ENCODE measurements around the gene PSMD1.

The PSMD1 gene

DNA sequence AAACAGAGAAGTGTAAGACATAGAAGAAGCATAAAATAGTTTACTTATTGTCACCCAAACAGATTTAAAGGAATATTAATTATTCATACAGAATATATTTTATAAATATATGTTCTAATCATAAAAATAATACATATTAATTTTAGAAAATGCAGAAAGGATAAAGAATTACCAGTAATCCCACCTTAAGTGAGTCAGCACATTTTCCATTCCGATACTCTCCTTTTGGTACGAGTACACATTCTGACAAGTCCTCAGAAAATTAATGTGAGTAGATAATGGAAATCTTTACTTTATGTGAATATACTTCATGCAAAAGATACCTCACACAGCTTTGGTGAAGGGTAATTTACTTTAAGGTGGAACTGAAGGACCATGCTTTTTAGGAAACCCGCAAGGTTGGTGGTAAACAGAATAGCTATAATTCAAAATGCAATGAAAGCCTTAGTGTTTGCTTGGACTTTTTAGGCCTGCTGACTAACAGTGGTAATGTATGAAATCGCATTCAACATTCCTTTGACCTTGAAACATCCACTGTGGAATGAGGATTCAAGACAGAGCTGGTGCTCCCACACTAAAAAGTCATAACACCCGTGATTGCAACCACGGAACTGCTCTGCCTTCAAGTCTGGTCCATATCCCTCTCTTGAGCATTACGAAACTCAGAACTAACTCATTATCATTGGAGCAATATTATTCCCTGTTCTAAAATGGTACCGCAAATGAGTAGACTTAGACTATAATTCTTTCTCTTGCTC is 96.3 kb downstream of the PSMD1 start:
- TF ChIP-seq, protein P1, sequence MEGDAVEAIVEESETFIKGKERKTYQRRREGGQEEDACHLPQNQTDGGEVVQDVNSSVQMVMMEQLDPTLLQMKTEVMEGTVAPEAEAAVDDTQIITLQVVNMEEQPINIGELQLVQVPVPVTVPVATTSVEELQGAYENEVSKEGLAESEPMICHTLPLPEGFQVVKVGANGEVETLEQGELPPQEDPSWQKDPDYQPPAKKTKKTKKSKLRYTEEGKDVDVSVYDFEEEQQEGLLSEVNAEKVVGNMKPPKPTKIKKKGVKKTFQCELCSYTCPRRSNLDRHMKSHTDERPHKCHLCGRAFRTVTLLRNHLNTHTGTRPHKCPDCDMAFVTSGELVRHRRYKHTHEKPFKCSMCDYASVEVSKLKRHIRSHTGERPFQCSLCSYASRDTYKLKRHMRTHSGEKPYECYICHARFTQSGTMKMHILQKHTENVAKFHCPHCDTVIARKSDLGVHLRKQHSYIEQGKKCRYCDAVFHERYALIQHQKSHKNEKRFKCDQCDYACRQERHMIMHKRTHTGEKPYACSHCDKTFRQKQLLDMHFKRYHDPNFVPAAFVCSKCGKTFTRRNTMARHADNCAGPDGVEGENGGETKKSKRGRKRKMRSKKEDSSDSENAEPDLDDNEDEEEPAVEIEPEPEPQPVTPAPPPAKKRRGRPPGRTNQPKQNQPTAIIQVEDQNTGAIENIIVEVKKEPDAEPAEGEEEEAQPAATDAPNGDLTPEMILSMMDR (IDR thresholded peaks at IDR 0.05; ENCODE audit: low read depth, low read length) = no peak
- Histone ChIP-seq H3K4me3 (ENCODE audit: low read depth, low read length) (no peak overlapping the region), H3K27me3 (no peaks in the 10 kb centered on the region), H3K4me1 (peaks cover 5% of the 10 kb centered on the region; the same call in 1 of the 2 replicates), H3K9me3 (no peaks in the 10 kb centered on the region), H3K36me3 (peaks cover 31% of the 10 kb centered on the region)
- no peak for DNase-seq

DNA sequence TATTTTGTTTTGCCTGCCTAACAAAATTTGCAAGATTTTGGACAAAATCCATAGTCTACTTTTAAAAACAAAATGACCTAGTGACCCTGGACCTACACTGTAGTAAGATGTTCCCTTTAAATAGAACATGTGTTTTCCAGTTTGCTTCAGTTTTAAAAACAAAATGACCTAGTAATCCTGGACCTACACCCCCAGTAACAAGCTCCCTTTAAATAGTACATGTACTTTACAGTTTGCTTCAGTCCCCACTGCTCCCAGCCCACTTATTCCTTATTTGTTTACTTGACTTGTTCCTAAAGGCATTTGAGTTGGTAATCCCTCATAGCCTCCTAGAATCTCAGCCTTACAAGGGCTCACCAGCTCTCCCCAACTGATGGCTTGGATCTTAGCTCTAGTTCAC is 102.6 kb downstream of the PSMD1 start:
- Histone ChIP-seq H3K9me3 (no peaks in the 10 kb centered on the region), H3K36me3 (peaks cover 17% of the 10 kb centered on the region), H3K4me3 (ENCODE audit: low read depth, low read length) (no peak overlapping the region), H3K27me3 (no peaks in the 10 kb centered on the region), H3K4me1 (no peaks in the 10 kb centered on the region)
- TF ChIP-seq, protein P1 (IDR thresholded peaks at IDR 0.05; ENCODE audit: low read depth, low read length) = no peak
- no peak for DNase-seq

DNA sequence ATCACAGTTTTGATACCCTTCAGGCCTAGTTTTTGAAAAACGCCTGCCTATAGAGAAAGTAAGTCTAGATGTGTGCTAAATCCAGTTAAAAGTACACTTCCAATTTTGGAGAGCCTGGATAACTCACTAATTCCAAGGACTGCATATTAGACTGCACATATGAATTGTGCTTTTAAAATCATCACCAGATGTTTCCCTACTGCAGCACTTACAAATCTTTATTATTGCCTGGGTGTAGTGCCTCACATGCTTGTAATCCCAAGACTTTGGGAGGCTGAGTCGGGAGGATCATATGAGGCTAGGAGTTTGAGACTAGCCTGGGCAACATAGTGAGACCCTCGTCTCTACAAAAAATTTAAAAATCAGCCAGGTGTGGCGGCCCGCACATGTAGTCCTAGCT is 104.0 kb downstream of the PSMD1 start:
- TF ChIP-seq, protein P1 (IDR thresholded peaks at IDR 0.05; ENCODE audit: low read depth, low read length) = no peak
- Histone ChIP-seq H3K9me3 (no peaks in the 10 kb centered on the region), H3K4me1 (no peaks in the 10 kb centered on the region), H3K36me3 (peaks cover 14% of the 10 kb centered on the region), H3K27me3 (no peaks in the 10 kb centered on the region), H3K4me3 (ENCODE audit: low read depth, low read length) (no peak overlapping the region)
- no peak for DNase-seq

DNA sequence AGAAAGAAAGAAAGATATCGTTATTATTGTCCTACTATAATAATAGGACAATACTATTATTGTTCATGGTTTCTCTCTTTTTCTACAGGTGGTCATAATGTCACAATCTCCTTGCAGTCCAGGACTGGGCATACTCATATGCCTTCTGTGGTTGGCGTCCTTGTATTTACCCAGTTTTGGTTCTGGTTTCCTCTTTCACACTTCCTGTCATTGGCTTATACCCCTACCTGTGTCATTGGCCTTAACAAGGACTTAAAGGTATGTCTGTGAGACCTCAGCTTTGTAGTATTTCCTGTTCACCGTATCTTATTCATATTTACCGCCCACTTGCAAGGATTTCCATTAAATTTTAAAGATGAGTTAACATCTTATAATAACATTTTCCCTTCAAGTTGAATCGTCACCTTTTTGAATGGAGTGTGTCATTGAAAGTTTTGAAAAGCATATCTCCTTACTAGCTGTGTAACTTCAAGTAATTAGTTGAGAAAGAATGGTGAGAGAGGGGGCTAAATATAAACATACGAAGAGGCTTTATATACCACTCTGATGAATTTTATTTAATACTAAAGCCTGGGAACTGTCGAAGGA is 104.7 kb downstream of the PSMD1 start:
- no peaks in the 10 kb centered on the region for H3K9me3 ChIP-seq
- no peak overlapping the region for H3K4me3 ChIP-seq (ENCODE audit: low read depth, low read length)
- H3K36me3 ChIP-seq = peaks cover 20% of the 10 kb centered on the region
- no peaks in the 10 kb centered on the region for H3K27me3 ChIP-seq
- TF ChIP-seq, protein P1 (IDR thresholded peaks at IDR 0.05; ENCODE audit: low read depth, low read length) = no peak
- no peak for DNase-seq
- no peaks in the 10 kb centered on the region for H3K4me1 ChIP-seq

DNA sequence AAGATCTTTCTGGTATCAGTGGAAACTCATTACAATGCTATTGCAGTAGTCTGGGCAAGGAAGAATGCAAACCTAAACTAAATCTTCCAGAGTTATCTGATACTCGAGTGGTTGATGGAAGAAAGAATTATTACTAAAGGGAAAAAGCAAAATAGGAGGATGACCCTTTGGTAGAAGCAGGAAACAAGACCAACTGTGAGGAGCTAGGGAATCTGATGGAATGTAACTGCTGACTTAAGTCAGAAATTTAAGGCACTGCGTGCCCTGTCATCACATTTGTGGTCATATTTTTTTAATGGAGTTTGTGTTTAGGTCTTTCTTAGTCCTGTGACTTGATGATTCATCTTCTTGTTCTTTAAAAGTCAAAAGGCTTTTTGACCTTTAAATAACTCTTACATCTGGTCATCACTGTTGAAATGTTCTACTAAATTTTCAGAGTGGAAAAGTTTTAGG is 105.2 kb downstream of the PSMD1 start:
- H3K9me3 ChIP-seq = no peaks in the 10 kb centered on the region
- H3K36me3 ChIP-seq = peaks cover 26% of the 10 kb centered on the region
- no peak for DNase-seq
- H3K4me3 ChIP-seq (ENCODE audit: low read depth, low read length) = no peak overlapping the region
- no peaks in the 10 kb centered on the region for H3K27me3 ChIP-seq
- TF ChIP-seq, protein P1 (IDR thresholded peaks at IDR 0.05; ENCODE audit: low read depth, low read length) = no peak
- no peaks in the 10 kb centered on the region for H3K4me1 ChIP-seq

DNA sequence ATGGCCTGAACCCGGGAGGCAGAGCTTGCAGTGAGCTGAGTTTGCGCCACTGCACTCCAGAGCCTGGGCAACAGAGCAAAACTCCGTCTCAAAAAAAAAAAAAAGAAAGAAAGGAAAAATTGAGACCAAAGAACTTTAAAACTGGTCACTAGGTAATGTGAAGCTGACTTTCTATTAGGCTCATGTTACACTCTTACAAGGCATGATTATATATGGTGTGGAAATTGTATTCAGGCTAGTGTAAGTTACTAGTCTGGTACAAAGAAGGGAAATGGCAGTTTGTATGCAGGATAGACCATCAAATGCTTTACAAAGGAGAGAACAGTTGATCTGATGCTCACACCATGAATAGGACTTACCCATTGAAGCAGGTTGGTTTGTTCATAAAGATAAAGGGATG is 106.3 kb downstream of the PSMD1 start:
- no peaks in the 10 kb centered on the region for H3K4me1 ChIP-seq
- TF ChIP-seq, protein P1 (IDR thresholded peaks at IDR 0.05; ENCODE audit: low read depth, low read length) = no peak
- no peaks in the 10 kb centered on the region for H3K9me3 ChIP-seq
- DNase-seq = no peak
- H3K4me3 ChIP-seq (ENCODE audit: low read depth, low read length) = no peak overlapping the region
- peaks cover 31% of the 10 kb centered on the region for H3K36me3 ChIP-seq
- no peaks in the 10 kb centered on the region for H3K27me3 ChIP-seq
